Karpas-422 (cell line): ENCODE measurements around the gene TMEM63A. TPM values are rescaled to one million over a fixed set of nuclear protein-coding genes. Genes with fewer than 3 reads are reported as not detected.

Experiments used
- DNase-seq: peaks from one replicate; pipeline ENCODE4 v3.0.0-alpha.2; 2015
- H2AFZ ChIP-seq: fragments of 200-600 bp; sonication (generic); 2 replicates; pipeline ENCODE4 v1.6.1; 2014; ENCODE audit warnings: antibody characterized with exemption, low read length, mixed read lengths
- H3K27ac ChIP-seq: fragments of 200-600 bp; sonication (generic); 2 replicates; pipeline ENCODE4 v1.5.1; 2014; ENCODE audit warnings: mild to moderate bottlenecking, low read length, moderate library complexity
- H3K27me3 ChIP-seq: fragments of 200-600 bp; sonication (generic); 2 replicates; pipeline ENCODE4 v1.6.1; 2014; ENCODE audit warnings: low read length, mixed read lengths
- H3K36me3 ChIP-seq: fragments of 200-600 bp; sonication (generic); 2 replicates; pipeline ENCODE4 v1.6.1; 2014; ENCODE audit warnings: low read length, mixed read lengths; ENCODE audit not compliant: insufficient read depth
- H3K4me1 ChIP-seq: fragments of 200-600 bp; sonication (generic); 2 replicates; pipeline ENCODE4 v1.6.1; 2014; ENCODE audit warnings: mild to moderate bottlenecking, low read length, mixed read lengths
- H3K4me2 ChIP-seq: fragments of 200-600 bp; sonication (generic); 2 replicates; pipeline ENCODE4 v1.6.1; 2014; ENCODE audit warnings: low read length, low read depth, mild to moderate bottlenecking; ENCODE audit not compliant: poor library complexity, severe bottlenecking
- H3K4me3 ChIP-seq: fragments of 200-600 bp; sonication (generic); 2 replicates; pipeline ENCODE4 v1.5.1; 2014; ENCODE audit warnings: mild to moderate bottlenecking, antibody characterized with exemption, low read length, mixed read lengths
- H3K79me2 ChIP-seq: fragments of 200-600 bp; sonication (generic); 2 replicates; pipeline ENCODE4 v1.6.1; 2014; ENCODE audit warnings: mild to moderate bottlenecking, low read length, mixed read lengths
- H3K9ac ChIP-seq: fragments of 200-600 bp; sonication (generic); 2 replicates; pipeline ENCODE4 v1.6.0; 2014; ENCODE audit warnings: low read length
- H3K9me2 ChIP-seq: fragments of 200-600 bp; sonication (generic), shearing (Covaris generic); replicated peaks from 2 replicates; pipeline ENCODE4 v1.6.0; 2014; ENCODE audit warnings: mild to moderate bottlenecking, low read length, moderate library complexity; ENCODE audit not compliant: insufficient read depth
- H3K9me3 ChIP-seq: fragments of 300-700, 200-600 bp; sonication (generic); 2 replicates; pipeline ENCODE4 v1.6.1; 2014; ENCODE audit warnings: low read length, mixed read lengths
- H4K20me1 ChIP-seq: fragments of 200-600 bp; sonication (generic); 2 replicates; pipeline ENCODE4 v1.6.1; 2014; ENCODE audit warnings: mild to moderate bottlenecking, antibody characterized with exemption, low read length, low read depth; ENCODE audit not compliant: insufficient read depth
- total RNA-seq: library from RNA; depleted of rRNA; stranded (reverse); fragments of >200 nt; shearing (Covaris generic); gene quantifications from 2 replicates; pipeline ENCODE4 v1.2.3, GENCODE V29; 2014; ENCODE audit warnings: low replicate concordance

TMEM63A gene
- total RNA-seq, 1 experiment from 2014 or later: 4.8 TPM

DNA sequence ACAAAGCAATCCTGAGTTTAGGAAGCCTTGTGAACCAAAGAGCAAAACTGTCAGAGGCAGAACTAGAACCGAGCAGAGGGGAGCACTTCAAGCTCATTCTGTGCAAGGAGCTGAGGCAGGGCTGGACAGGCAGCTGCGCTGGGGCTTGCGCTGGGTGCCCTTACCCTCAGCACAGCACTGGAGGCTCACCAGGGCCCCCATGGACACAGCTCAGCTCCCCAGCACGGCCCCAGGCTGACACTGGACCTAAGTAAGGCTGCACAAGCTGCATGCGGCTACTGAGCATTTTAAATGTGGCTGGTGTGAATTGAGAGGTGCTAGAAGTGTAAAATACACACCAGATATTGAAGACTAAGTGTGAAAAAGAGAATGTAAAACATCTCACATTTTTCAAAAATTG is 22.1 kb downstream of the TMEM63A start:
- no peak overlapping the region for H3K4me3 ChIP-seq
- no peaks in the 10 kb centered on the region for H3K4me1 ChIP-seq
- no peak overlapping the region for H3K4me2 ChIP-seq
- H3K9me3 ChIP-seq: no peaks in the 10 kb centered on the region
- H3K36me3 ChIP-seq: no peaks in the 10 kb centered on the region
- DNase-seq: no peak
- H3K27me3 ChIP-seq: no peaks in the 10 kb centered on the region
- no peak overlapping the region for H3K9ac ChIP-seq
- no peaks in the 10 kb centered on the region for H4K20me1 ChIP-seq
- no peaks in the 10 kb centered on the region for H3K79me2 ChIP-seq
- no peaks in the 10 kb centered on the region for H3K9me2 ChIP-seq
- H3K27ac ChIP-seq: no peak overlapping the region
- no peak overlapping the region for H2AFZ ChIP-seq

DNA sequence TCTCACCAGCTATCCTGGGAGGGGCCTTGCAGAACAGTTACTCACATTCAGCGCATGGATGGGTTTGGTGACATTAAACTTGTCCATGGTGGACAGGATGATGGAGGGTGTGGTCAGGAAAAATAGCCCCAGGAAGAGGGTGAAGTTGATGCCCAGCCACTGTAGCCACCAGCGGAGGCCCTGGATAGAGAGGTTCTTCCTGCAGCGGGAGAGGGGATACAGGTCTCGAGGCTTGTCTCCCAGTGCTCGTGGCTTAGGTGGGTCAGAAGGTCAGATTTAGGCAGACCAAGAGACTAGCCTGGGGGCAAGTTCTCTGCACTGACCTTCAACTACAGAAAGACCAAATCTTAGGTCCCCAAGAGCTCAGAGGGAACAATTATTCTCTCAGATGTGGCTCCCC is 23.0 kb downstream of the TMEM63A start:
- no peak overlapping the region for H3K4me3 ChIP-seq
- no peaks in the 10 kb centered on the region for H3K36me3 ChIP-seq
- H3K27ac ChIP-seq: no peak overlapping the region
- H3K9ac ChIP-seq: no peak overlapping the region
- H3K4me2 ChIP-seq: no peak overlapping the region
- no peaks in the 10 kb centered on the region for H3K27me3 ChIP-seq
- DNase-seq: no peak
- H3K9me3 ChIP-seq: no peaks in the 10 kb centered on the region
- no peak overlapping the region for H2AFZ ChIP-seq
- H3K79me2 ChIP-seq: no peaks in the 10 kb centered on the region
- H4K20me1 ChIP-seq: no peaks in the 10 kb centered on the region
- H3K9me2 ChIP-seq: no peaks in the 10 kb centered on the region
- no peaks in the 10 kb centered on the region for H3K4me1 ChIP-seq

DNA sequence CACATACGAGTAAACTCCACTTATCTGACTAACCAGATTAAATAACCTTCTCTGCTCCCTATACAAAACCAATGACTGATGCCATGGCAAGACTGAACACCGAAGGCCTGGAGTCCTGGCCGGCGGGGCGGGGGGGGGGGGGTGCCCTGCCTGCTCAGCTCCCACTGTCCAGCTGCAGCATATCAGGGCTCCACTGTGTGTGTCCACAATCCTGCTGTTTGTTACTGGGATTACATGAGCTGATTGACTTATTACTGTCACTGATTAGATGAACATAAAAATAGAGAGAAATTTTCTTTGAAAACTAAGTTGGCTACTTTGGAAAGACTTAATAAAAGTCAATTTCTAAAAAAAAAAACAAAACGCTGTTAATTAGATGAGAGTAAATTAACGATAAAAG is 24.9 kb downstream of the TMEM63A start:
- H3K27ac ChIP-seq: no peak overlapping the region
- no peaks in the 10 kb centered on the region for H3K9me2 ChIP-seq
- H2AFZ ChIP-seq: no peak overlapping the region
- H3K36me3 ChIP-seq: no peaks in the 10 kb centered on the region
- no peaks in the 10 kb centered on the region for H3K27me3 ChIP-seq
- H3K9ac ChIP-seq: no peak overlapping the region
- H3K4me1 ChIP-seq: no peaks in the 10 kb centered on the region
- no peaks in the 10 kb centered on the region for H3K79me2 ChIP-seq
- no peak overlapping the region for H3K4me2 ChIP-seq
- H3K4me3 ChIP-seq: no peak overlapping the region
- H3K9me3 ChIP-seq: no peaks in the 10 kb centered on the region
- no peak for DNase-seq
- H4K20me1 ChIP-seq: no peaks in the 10 kb centered on the region

DNA sequence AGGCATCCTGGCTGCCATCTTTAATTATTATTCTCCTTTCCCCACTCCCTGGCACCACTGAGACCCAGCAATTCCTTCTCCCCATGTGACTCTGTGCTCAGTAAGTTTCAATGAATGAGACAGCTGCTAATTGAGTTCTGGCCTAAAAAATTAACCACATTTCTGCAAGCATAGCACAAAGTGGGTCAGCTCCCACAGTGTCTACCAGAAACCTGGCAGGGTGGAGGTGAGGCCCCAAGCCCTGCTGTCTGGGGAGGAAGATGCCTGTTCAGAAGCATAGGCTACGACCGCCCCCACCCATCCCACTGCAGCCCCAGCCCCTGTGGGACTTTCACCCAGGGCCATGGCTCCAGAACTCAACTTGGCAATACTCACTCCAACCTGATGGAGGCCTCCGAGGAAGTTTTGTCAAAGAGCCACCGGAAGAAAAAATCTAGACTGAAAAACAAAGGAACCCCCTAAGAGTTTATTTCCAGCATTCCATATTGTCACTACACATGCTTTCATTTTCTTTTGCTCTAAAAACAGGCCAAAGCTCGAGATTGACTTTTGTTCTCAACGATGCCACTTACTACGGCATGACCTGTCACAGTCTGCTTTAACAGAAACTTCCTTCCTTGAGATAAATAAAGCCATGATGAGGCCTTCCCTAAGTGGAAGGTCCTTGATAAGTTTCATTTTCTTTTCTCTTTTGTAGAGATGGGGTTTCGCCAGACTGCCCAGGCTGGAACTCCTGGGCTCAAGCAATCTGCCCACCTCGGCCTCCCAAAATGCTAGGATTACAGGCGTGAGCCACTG is 26.5 kb downstream of the TMEM63A start:
- Histone ChIP-seq H2AFZ (no peak overlapping the region), H3K9me2 (no peaks in the 10 kb centered on the region), H3K36me3 (no peaks in the 10 kb centered on the region), H3K9me3 (no peaks in the 10 kb centered on the region), H3K4me3 (no peak overlapping the region), H3K9ac (no peak overlapping the region), H3K27ac (no peak overlapping the region), H3K27me3 (no peaks in the 10 kb centered on the region), H4K20me1 (no peaks in the 10 kb centered on the region), H3K4me1 (no peaks in the 10 kb centered on the region), H3K79me2 (no peaks in the 10 kb centered on the region), H3K4me2 (no peak overlapping the region)
- no peak for DNase-seq

DNA sequence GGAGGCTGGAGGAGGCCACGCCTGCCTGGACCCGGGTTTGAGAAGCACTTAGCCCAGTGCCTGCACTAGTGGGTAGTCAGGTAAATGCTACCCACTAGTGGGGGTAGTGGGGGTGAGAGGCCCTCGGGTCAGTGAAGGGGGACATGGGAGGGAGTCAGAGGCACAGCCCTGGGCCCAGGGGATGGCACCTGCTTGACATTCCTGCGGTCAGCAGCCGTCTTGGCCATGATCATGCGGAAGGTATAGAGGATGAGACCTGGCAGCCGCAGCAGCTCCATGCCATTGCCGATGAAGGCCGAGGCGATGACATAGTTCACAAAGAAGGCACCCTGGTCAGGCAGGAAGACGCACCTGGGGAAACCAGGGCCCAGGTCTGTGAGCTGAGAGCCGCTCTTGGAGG is 28.7 kb downstream of the TMEM63A start:
- Histone ChIP-seq H2AFZ (no peak overlapping the region), H3K9me3 (no peaks in the 10 kb centered on the region), H3K27ac (no peak overlapping the region), H3K9ac (no peak overlapping the region), H3K9me2 (no peaks in the 10 kb centered on the region), H3K27me3 (no peaks in the 10 kb centered on the region), H3K4me2 (no peak overlapping the region), H3K36me3 (no peaks in the 10 kb centered on the region), H3K79me2 (no peaks in the 10 kb centered on the region), H3K4me3 (no peak overlapping the region), H4K20me1 (no peaks in the 10 kb centered on the region), H3K4me1 (peaks cover 5% of the 10 kb centered on the region)
- no peak for DNase-seq

DNA sequence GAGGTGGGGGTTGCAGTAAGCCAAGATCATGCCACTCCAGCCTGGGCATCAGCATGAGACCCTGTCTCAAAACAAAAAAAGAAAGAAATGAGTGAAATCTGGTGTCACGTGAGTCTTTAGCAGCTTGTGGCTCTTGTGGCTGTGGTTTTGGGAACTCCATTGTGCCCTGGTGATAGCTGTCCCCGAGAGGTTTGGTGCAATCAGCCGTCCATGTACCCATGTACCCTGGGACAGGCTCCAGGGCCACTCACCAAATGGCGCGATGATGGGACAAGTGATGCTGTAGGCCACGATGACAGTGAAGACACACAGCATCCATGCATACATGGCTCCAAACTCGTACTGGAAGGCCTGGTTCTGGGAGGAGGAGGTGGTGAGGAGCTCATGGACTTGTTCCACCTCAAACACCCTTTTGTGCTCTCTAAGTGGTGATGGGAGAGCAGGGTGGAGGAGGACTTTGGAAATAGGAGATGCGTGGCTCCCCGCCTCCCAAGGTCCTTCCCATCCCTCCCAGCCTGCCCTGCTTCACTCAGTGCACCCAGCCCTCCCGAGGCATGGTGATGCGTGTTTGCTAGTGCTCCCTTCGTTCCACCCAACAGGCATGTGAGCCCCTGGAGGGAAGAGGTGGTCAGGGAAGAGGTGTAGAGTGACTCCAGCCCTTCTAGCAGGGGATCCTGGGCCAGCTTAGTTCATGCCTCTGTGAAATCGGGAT is 29.6 kb downstream of the TMEM63A start:
- H3K27me3 ChIP-seq: no peaks in the 10 kb centered on the region
- H3K4me3 ChIP-seq: no peak overlapping the region
- H3K36me3 ChIP-seq: no peaks in the 10 kb centered on the region
- no peak overlapping the region for H3K4me2 ChIP-seq
- DNase-seq: no peak
- peaks cover 14% of the 10 kb centered on the region for H3K4me1 ChIP-seq
- no peaks in the 10 kb centered on the region for H4K20me1 ChIP-seq
- H3K9me2 ChIP-seq: no peaks in the 10 kb centered on the region
- H3K27ac ChIP-seq: no peak overlapping the region
- no peak overlapping the region for H3K9ac ChIP-seq
- H2AFZ ChIP-seq: no peak overlapping the region
- H3K9me3 ChIP-seq: no peaks in the 10 kb centered on the region
- no peaks in the 10 kb centered on the region for H3K79me2 ChIP-seq

DNA sequence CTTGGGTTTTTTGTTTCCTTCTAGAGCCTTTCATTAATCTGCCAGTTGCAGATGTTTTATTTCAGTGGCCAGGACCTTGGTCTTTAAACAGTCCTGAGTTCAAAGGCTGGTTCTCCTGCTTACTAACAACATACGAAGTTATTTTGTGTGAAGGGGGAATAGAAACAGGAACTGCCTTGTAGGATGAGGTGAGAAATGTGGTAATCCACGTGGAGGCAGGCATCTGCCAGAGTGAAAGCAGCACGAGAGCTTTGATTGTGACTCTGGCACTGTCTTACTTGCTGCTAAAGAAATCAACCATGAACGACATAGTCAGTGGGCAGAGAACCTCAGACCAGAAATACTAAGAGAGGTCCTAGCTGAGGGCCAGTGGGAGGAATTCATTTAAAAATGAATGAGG is 30.4 kb downstream of the TMEM63A start:
- Histone ChIP-seq H3K4me2 (no peak overlapping the region), H3K79me2 (no peaks in the 10 kb centered on the region), H3K36me3 (no peaks in the 10 kb centered on the region), H3K9ac (no peak overlapping the region), H3K4me1 (peaks cover 17% of the 10 kb centered on the region), H3K9me3 (no peaks in the 10 kb centered on the region), H3K4me3 (no peak overlapping the region), H3K9me2 (no peaks in the 10 kb centered on the region), H4K20me1 (no peaks in the 10 kb centered on the region), H3K27me3 (no peaks in the 10 kb centered on the region), H3K27ac (no peak overlapping the region), H2AFZ (no peak overlapping the region)
- peak; percentile 52 for DNase-seq

DNA sequence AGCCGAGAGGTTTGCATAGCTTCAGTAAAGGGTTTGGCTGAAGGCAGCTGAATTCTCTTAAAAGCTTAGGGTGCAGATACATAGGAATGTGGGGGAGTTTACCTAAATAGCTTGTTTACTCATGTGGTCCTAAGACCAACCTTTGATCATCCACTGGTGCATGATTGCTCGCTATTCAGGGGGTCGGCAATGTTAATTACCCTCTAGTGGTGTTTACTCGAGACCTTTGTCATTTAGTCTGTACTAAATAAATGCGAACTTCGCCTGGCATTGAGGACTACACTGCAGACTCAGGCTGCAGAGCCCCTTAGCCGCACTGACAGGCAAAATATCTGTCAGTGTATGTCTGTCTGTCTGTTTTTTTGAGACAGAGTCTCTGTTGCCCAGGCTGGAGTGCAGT is 31.8 kb downstream of the TMEM63A start:
- no peak overlapping the region for H3K27ac ChIP-seq
- no peak for DNase-seq

More for the DNA sequence above, 31.8 kb downstream of the TMEM63A start:
- H3K9ac ChIP-seq: no peak overlapping the region
- H4K20me1 ChIP-seq: no peaks in the 10 kb centered on the region
- H3K79me2 ChIP-seq: no peaks in the 10 kb centered on the region
- H3K4me3 ChIP-seq: no peak overlapping the region
- H3K36me3 ChIP-seq: no peaks in the 10 kb centered on the region
- peaks cover 17% of the 10 kb centered on the region for H3K4me1 ChIP-seq
- H3K4me2 ChIP-seq: no peak overlapping the region
- no peaks in the 10 kb centered on the region for H3K27me3 ChIP-seq
- no peak overlapping the region for H2AFZ ChIP-seq
- H3K9me2 ChIP-seq: no peaks in the 10 kb centered on the region
- no peaks in the 10 kb centered on the region for H3K9me3 ChIP-seq
